Spleen (tissue), 11 donors: ENCODE measurements around the gene SPZ1. TPM values are rescaled to one million over a fixed set of nuclear protein-coding genes. Genes with fewer than 3 reads are reported as not detected.

Experiments
- DNase-seq: peaks from one replicate; pipeline ENCODE4 v3.0.0-alpha.2; 2020
- H3K27ac ChIP-seq, 8 donors: fragments of 200-600 bp; sonication (generic) in 7 of 8; 1 replicate in 4 of 8; 2 replicates in 4 of 8; pipeline versions ENCODE4 v1.5.0 to v1.8.0; 2016 to 2021; ENCODE audit warnings: inconsistent platforms in 4 of 8, mild to moderate bottlenecking in 4 of 8, moderate library complexity in 1 of 8
- H3K27me3 ChIP-seq, 7 donors: fragments of 200-600 bp; sonication (generic) in 6 of 7; replicated peaks in 1 of 7; 1 replicate in 4 of 7; 2 replicates in 3 of 7; pipeline versions ENCODE4 v1.5.0 to v1.8.0; 2016 to 2021; ENCODE audit warnings: inconsistent platforms in 3 of 7, mild to moderate bottlenecking in 1 of 7
- H3K36me3 ChIP-seq, 6 donors: fragments of 200-600 bp; sonication (generic) in 5 of 6; 1 replicate in 4 of 6; 2 replicates in 2 of 6; pipeline versions ENCODE4 v1.5.0 to v1.8.0; 2016 to 2021; ENCODE audit warnings: inconsistent platforms in 2 of 6
- H3K4me1 ChIP-seq, 6 donors: fragments of 200-600 bp; sonication (generic) in 5 of 6; 1 replicate in 3 of 6; 2 replicates in 3 of 6; pipeline versions ENCODE4 v1.5.0 to v1.8.0; 2016 to 2021; ENCODE audit warnings: inconsistent platforms in 3 of 6
- H3K4me3 ChIP-seq, 8 donors: fragments of 200-600 bp; sonication (generic) in 7 of 8; 1 replicate in 4 of 8; 2 replicates in 4 of 8; pipeline versions ENCODE4 v1.5.0 to v1.8.0; 2016 to 2021; ENCODE audit warnings: inconsistent platforms in 4 of 8, mild to moderate bottlenecking in 4 of 8, moderate library complexity in 2 of 8
- H3K9me3 ChIP-seq, 8 donors: fragments of 200-600 bp; sonication (generic) in 7 of 8; 1 replicate in 4 of 8; 2 replicates in 4 of 8; pipeline versions ENCODE4 v1.5.0 to v1.8.0; 2016 to 2021; ENCODE audit warnings: inconsistent platforms in 4 of 8
- POLR2A ChIP-seq, 3 donors: fragments of 450-650 bp; IDR thresholded peaks; one replicate each; pipeline ENCODE4 v1.5.1; 2017; ENCODE audit warnings: antibody characterized with exemption in 3 of 3, mild to moderate bottlenecking in 1 of 3
- POLR2AphosphoS5 ChIP-seq, 3 donors: sonication (generic); formaldehyde crosslinking; IDR thresholded peaks; one replicate each; pipeline ENCODE4 v1.5.1; 2017; ENCODE audit warnings: antibody characterized with exemption in 3 of 3
- WGBS, 5 donors: extraction: QIAGEN DNeasy Blood & Tissue Kit in 3 of 5; methylation state at CpG; one replicate each; pipeline versions ENCODE4 v1.1.5 to v1.1.7; 2013 to 2018; 5-methylcytosine and 5-hydroxymethylcytosine counted together
- intact Hi-C: fragments of 100-400 bp; cut with DNase I; formaldehyde crosslinking; loops from one replicate; pipeline ENCODE4 v1.15.0; 2023; ENCODE audit warnings: low total_unique reads
- polyA plus RNA-seq, 3 donors: library from polyadenylated mRNA; stranded (reverse); fragments of 200-250 nt; gene quantifications; one replicate each; pipeline ENCODE4 v1.2.1, GENCODE V29; 2013
- total RNA-seq, 7 donors: library from RNA; depleted of rRNA in 3 of 7; stranded (reverse); fragments of >200 nt in 3 of 7; fragmentation: NEBNext Ultra II Directional in 4 of 7; extraction: Animal tissue kit (Norgen Biotek cat#: 25700) in 4 of 7; gene quantifications; one replicate each; pipeline versions ENCODE4 v1.1.0 to v1.2.1, GENCODE V29; 2016 to 2021
- TF ChIP-seq, protein P1 (sequence below), 11 experiments: fragments of 200-600 bp in 7 of 11; fragments of 450-650 bp in 4 of 11; sonication (generic) in 4 of 11; IDR thresholded peaks in 8 of 11; conservative IDR thresholded peaks in 3 of 11; 1 replicate in 7 of 11; 2 replicates in 4 of 11; pipeline versions ENCODE4 v1.4.0 to v1.8.0; 2016 to 2021; ENCODE audit warnings: antibody characterized with exemption in 11 of 11, inconsistent platforms in 4 of 11, mild to moderate bottlenecking in 1 of 11
- donor health status: healthy with polysubstance abuse.
- donor health status: DM: no; HTN: no; CAD: no; lungs with moderate emphysema.
- donor health status: DM: no; HTN: no; CAD: no.
- donor health status: Bipolar disorder and iron deficiency.
- donor health status: healthy.
- donor health status: DM: no; HTN: no; CAD: no.
- donor health status: DM: yes; HTN: yes; CAD: no.

The SPZ1 gene
- total and polyA plus RNA-seq, 10 donors, result not detected

DNA sequence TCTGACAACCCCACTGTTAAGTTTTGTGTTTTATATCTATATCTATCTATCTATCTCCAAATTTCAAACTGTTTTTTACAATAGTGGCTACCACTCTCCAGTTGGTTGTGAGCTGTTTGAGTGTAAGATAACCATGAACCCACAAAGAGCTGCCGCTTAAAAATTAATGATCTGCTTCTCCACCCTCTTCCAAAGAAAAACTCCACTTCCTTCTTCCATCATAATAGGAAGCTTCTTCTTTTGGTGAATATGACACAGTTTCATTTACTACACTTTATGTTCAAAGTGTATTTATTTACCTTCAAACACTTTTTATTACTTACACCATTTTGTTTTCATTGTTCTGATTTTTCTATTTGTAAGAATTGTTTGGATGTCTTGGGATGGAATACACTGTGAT, 37.9 kb downstream of the SPZ1 start:
- H3K36me3 ChIP-seq, result no peaks in the 10 kb centered on the region
- no peak for DNase-seq
- no peak overlapping the region for H3K4me3 ChIP-seq
- H3K9me3 ChIP-seq, result no peaks in the 10 kb centered on the region
- TF ChIP-seq POLR2A (IDR thresholded peaks at IDR 0.05), result no peak
- TF ChIP-seq, protein P1, sequence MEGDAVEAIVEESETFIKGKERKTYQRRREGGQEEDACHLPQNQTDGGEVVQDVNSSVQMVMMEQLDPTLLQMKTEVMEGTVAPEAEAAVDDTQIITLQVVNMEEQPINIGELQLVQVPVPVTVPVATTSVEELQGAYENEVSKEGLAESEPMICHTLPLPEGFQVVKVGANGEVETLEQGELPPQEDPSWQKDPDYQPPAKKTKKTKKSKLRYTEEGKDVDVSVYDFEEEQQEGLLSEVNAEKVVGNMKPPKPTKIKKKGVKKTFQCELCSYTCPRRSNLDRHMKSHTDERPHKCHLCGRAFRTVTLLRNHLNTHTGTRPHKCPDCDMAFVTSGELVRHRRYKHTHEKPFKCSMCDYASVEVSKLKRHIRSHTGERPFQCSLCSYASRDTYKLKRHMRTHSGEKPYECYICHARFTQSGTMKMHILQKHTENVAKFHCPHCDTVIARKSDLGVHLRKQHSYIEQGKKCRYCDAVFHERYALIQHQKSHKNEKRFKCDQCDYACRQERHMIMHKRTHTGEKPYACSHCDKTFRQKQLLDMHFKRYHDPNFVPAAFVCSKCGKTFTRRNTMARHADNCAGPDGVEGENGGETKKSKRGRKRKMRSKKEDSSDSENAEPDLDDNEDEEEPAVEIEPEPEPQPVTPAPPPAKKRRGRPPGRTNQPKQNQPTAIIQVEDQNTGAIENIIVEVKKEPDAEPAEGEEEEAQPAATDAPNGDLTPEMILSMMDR (IDR thresholded peaks at IDR 0.05 in 8 of 11, conservative IDR thresholded peaks at IDR 0.05 in 3 of 11), result no peak
- no peak overlapping the region for H3K27ac ChIP-seq
- intact Hi-C loops, result no loop called here
- H3K27me3 ChIP-seq, result no peaks in the 10 kb centered on the region
- WGBS, 5 donors, result 91 to 100% (median 97%) methylated on average over 1 of the region's 1 CpG
- no peaks in the 10 kb centered on the region for H3K4me1 ChIP-seq

DNA sequence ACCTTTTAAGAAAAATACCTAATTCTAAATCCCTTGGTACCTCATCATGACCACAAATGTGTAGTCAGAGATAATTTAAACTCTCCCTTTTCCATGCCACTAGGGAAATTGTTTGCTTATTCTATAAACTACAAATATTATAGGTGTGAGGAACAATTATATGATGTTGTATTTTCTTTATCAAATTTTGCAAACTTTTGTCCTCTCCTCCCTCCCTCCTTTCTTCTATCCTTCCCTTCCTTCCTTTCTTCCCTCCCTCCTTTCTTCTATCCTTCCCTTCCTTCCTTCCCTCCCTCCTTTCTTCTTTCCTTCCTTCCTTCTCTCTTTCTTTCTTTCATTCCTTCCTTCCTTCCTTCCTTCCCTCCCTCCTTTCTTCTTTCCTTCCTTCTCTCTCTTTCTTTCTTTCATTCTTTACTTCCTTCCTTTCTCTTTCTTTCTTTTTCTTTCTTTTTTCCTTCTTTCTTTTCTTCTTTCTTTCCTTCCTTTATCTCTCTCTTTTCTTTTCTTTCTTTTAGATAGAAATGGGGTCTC, 41.2 kb downstream of the SPZ1 start:
- no peaks in the 10 kb centered on the region for H3K4me1 ChIP-seq
- no peak for DNase-seq
- intact Hi-C loops, result no loop called here
- no peak overlapping the region for H3K27ac ChIP-seq
- TF ChIP-seq POLR2A (IDR thresholded peaks at IDR 0.05) (no peak), POLR2AphosphoS5 (IDR thresholded peaks at IDR 0.05) (no peak)
- TF ChIP-seq, protein P1 (IDR thresholded peaks at IDR 0.05 in 8 of 11, conservative IDR thresholded peaks at IDR 0.05 in 3 of 11), result no peak
- H3K27me3 ChIP-seq, result no peaks in the 10 kb centered on the region
- H3K4me3 ChIP-seq, result no peak overlapping the region
- H3K36me3 ChIP-seq, result no peaks in the 10 kb centered on the region
- H3K9me3 ChIP-seq, result no peaks in the 10 kb centered on the region

DNA sequence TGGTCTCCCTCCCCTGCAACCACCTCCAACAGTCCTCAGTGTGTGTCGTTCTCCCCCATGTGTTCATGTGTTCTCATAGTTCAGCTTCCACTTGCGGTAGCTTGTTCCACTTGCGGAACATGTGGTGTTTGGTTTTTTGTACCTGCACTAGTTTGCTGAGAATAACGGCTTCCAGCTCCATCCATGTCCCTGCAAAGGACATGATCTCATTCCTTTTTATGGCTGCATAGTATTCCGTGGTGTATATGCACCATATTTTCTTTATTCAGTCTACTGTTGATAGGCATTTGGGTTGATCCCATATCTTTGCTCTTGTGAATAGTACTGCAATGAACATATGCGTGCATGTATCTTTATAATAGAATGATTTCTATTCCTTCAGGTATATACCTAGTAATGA, 45.1 kb downstream of the SPZ1 start:
- Histone ChIP-seq H3K27ac (no peak overlapping the region), H3K4me1 (peaks cover 0 to 4% (median 0%) of the 10 kb centered on the region in 6 donors), H3K27me3 (no peaks in the 10 kb centered on the region), H3K4me3 (no peak overlapping the region), H3K36me3 (no peaks in the 10 kb centered on the region), H3K9me3 (no peaks in the 10 kb centered on the region)
- no peak for DNase-seq
- intact Hi-C loops, result no loop called here
- 89 to 93% (median 90%) methylated on average over 6 of the region's 6 CpGs for WGBS, 5 donors
- TF ChIP-seq, protein P1 (IDR thresholded peaks at IDR 0.05 in 8 of 11, conservative IDR thresholded peaks at IDR 0.05 in 3 of 11), result no peak
- no peak for TF ChIP-seq POLR2A (IDR thresholded peaks at IDR 0.05)
- no peak for TF ChIP-seq POLR2AphosphoS5 (IDR thresholded peaks at IDR 0.05)

DNA sequence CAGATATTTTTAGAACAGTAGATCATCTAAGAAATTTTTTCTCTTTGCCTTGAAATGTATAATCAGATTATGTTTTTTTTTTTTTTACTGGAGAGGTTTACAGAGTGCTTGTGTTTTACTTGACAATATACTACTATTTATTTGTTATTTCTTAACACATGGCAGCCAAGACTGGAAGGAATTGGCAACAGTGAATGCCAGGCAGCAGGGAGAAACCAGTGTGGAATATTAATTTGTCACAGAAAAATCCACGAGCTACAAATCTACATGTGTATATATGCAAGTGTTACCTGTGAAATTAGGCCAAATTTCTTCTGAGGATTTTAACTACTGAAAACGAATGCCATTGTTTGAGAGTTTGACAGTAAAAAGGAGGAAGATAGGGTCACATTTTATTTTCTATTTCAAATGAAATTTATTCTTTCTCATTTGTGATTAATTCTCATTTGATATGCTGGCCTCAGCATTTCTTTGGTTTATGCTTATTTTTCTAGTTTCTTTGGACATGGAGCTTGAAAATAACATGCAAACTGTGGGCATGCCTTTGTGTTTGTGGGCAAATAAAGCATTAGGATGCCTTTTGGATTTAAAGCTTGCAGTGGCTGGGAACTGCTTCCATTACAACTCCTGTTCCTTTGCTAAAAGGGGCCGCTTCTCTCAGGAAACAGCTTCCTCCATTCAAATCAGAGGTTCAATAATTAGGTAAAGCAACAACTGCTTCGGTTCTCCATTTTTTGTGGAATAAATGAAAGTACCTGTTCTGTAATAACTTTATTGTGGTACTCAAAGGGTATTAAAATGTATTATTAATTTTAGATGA, 49.1 kb downstream of the SPZ1 start:
- Histone ChIP-seq H3K27me3 (no peaks in the 10 kb centered on the region), H3K4me1 (peaks cover 0 to 14% (median 3%) of the 10 kb centered on the region in 6 donors), H3K36me3 (no peaks in the 10 kb centered on the region), H3K4me3 (no peak overlapping the region), H3K9me3 (no peaks in the 10 kb centered on the region), H3K27ac (no peak overlapping the region)
- intact Hi-C loops, result no loop called here
- no peak for DNase-seq
- TF ChIP-seq, protein P1 (IDR thresholded peaks at IDR 0.05 in 8 of 11, conservative IDR thresholded peaks at IDR 0.05 in 3 of 11), result no peak
- TF ChIP-seq POLR2AphosphoS5 (IDR thresholded peaks at IDR 0.05) (no peak), POLR2A (IDR thresholded peaks at IDR 0.05) (no peak)
- 77 to 92% (median 82%) methylated on average over 4 of the region's 4 CpGs for WGBS, 5 donors
